Cardiac fibroblast (primary cell): ENCODE measurements around the gene TMEM183A.
A peak's percentile ranks its signal among the peaks of the same experiment; 100 is the strongest.

Experiments used
- DNase-seq, 2 donors: peaks; one replicate each; pipeline versions ENCODE4 v3.0.0 to v3.0.0-alpha.2; 2010; ENCODE audit warnings: low read depth in 2 of 2
- H3K4me3 ChIP-seq, 2 donors: replicated peaks in 1 of 2; 1 replicate in 1 of 2; 2 replicates in 1 of 2; pipeline ENCODE4 v1.5.1; 2011; ENCODE audit warnings: low read depth in 2 of 2, low read length in 2 of 2, mild to moderate bottlenecking in 2 of 2, moderate library complexity in 1 of 2
- TF ChIP-seq, protein P1 (sequence below): IDR thresholded peaks from one replicate; pipeline ENCODE4 v1.5.1; 2011; ENCODE audit warnings: low read depth, mild to moderate bottlenecking, low read length, inconsistent platforms

TMEM183A gene

DNA sequence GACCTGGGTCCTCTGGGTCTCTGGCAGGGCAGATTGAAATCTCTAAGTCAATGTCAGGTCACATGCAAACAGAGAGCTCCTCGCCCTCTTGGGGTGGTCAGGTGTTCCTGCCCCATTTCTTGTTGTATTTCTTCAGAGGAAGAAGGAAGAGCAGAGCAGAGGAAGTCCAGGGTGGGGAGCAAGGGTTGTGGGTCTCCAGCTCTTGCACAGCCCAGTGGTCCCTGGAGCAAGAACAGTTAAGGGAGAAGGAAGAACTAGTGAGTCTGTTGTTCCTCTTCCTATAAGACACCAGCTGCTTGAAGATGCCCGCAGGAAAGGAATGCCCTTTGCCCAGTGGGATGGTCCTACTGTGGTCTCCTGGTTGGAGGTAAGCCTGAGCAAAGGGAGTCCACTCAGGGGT, 52.3 kb downstream of the TMEM183A start:
- H3K4me3 ChIP-seq, result no peak overlapping the region
- DNase-seq, result no peak
- TF ChIP-seq, protein P1, sequence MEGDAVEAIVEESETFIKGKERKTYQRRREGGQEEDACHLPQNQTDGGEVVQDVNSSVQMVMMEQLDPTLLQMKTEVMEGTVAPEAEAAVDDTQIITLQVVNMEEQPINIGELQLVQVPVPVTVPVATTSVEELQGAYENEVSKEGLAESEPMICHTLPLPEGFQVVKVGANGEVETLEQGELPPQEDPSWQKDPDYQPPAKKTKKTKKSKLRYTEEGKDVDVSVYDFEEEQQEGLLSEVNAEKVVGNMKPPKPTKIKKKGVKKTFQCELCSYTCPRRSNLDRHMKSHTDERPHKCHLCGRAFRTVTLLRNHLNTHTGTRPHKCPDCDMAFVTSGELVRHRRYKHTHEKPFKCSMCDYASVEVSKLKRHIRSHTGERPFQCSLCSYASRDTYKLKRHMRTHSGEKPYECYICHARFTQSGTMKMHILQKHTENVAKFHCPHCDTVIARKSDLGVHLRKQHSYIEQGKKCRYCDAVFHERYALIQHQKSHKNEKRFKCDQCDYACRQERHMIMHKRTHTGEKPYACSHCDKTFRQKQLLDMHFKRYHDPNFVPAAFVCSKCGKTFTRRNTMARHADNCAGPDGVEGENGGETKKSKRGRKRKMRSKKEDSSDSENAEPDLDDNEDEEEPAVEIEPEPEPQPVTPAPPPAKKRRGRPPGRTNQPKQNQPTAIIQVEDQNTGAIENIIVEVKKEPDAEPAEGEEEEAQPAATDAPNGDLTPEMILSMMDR, result no peak

DNA sequence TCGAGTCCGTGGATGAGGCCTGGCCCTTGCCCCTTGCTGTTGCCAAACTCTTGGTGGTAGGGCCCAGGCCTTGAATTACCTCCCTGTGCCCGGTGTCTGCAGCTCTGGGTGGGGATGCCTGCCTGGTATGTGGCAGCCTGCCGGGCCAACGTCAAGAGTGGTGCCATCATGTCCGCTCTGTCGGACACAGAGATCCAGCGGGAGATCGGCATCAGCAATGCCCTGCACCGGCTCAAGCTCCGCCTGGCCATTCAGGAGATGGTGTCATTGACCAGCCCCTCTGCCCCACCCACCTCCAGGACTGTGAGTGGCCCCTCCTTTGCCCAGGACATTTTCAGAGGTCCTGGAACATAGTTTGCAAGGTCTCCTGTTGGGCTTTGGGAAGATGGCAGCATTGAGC, 52.9 kb downstream of the TMEM183A start:
- DNase-seq, result no peak
- H3K4me3 ChIP-seq, result no peak overlapping the region
- TF ChIP-seq, protein P1, result no peak

DNA sequence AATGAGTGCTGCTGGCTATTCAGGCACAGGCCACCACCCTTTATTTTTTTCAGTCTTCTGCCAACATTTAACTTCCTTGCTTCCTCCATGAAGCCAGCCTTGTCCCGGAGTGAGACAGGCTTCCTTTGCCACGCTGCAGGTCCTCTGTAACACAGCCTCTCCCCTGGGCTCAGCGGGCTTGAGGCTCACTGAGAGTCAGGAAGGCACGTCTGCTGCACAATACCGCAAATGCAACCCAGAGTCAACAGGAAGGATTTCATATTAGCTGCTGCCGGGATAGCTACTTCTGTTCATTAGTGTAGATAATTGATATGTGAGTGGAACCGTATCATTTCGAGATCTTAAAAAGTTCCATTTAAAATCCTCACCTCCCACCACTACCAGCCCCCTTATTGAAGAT, 56.1 kb downstream of the TMEM183A start:
- H3K4me3 ChIP-seq, result no peak overlapping the region
- TF ChIP-seq, protein P1, result no peak
- no peak for DNase-seq

DNA sequence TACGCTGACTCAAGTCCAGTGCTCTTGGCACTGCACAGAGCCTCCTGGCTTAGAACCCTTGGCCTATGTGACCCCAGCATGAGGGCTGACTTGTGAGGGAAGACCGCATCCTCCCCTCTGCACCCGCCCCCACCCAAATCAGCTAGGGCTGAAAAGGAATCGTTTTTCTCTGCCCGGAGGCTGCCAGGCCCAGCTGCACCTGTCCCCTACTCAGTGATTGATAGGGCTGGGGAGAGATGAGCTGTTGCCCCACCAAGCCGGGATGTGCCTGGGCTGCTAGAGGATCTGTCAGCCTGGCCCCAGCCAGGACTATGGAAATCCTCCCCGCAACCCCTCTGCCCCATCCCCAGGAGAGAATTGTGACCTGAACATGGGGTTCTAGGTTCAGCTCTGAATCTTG, 58.0 kb downstream of the TMEM183A start:
- H3K4me3 ChIP-seq, result no peak overlapping the region
- no peak for DNase-seq
- TF ChIP-seq, protein P1, result no peak

DNA sequence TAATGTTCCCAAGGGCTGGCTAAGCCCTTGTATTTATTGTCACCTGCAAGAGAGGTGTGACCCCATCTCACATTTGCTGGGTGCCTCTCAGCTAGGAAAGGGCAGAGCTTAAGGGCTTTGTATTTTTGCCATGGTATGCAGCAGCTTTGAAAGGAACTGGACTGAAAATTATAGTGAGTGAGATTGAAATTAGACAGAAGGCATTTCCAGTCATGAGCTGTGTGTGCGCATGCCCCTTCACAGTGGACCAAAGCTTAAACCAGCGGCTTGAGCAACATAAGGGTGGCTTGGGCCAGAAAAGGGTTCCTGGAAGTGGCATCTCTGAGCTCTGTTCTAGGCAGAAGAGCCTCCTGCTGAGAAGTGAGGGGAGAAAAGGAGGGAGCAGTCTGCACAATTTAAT, 58.8 kb downstream of the TMEM183A start:
- no peak overlapping the region for H3K4me3 ChIP-seq
- DNase-seq, result no peak
- TF ChIP-seq, protein P1, result no peak

DNA sequence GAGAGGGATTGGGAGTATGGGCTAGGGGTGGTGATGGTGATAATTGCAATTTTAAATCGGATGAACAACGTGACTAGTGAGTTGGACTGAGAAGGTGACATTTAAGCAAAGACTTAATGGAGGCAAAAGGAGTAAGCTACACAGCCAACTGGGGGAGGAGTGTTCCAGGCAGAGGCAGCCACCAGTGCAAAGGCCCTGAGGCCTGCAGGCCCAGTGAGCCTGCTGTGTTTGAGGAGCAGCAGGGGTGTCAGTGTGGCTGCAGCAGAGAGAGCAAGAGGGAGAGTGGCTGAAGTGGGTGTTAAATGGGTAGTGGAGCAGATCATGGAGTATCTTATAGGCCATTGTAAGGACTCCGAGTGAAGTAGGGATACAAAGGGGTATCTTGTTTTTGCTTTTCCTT, 59.8 kb downstream of the TMEM183A start:
- TF ChIP-seq, protein P1, result no peak
- no peak for DNase-seq
- no peak overlapping the region for H3K4me3 ChIP-seq

DNA sequence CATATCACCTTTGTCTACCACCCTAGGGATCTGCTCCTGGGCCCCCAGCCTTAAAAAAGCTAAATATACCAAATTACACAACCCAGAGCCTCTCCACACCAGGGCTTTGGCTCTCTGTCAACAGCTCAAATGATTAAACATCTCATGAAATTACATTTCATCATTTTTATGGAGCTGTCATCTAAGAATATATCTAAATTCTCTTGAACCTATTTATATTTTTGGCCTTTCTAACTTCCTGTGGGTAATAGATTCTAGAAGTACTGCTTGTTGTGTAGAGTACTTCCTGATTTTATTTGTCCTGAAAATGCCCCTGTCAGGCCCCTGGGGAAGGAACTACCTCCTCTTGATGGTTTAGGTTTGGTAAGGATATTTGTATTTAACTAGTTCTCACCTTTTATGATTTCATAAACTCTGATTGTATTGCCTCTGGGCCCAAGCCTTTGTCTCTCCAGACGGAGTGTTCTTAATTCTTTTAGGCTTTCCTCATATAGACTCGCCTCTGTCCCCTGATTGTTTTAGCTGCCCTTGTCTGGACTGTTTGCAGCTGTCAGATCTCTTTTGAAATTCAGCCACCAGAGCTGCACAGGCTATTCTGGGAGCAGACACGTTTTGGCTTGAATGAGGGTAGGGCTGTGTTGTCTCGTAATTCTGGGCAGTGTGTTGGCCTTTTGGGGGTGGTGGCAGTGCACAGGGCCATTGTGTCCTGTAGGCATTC, 62.0 kb downstream of the TMEM183A start:
- H3K4me3 ChIP-seq, result no peak overlapping the region
- TF ChIP-seq, protein P1, result no peak
- peak in 1 of 2 donors; percentile 43 for DNase-seq
